ENCODE measurements around the gene ADPRHL1.
A peak's percentile ranks its signal among the peaks of the same experiment; 100 is the strongest.

The ADPRHL1 gene

DNA sequence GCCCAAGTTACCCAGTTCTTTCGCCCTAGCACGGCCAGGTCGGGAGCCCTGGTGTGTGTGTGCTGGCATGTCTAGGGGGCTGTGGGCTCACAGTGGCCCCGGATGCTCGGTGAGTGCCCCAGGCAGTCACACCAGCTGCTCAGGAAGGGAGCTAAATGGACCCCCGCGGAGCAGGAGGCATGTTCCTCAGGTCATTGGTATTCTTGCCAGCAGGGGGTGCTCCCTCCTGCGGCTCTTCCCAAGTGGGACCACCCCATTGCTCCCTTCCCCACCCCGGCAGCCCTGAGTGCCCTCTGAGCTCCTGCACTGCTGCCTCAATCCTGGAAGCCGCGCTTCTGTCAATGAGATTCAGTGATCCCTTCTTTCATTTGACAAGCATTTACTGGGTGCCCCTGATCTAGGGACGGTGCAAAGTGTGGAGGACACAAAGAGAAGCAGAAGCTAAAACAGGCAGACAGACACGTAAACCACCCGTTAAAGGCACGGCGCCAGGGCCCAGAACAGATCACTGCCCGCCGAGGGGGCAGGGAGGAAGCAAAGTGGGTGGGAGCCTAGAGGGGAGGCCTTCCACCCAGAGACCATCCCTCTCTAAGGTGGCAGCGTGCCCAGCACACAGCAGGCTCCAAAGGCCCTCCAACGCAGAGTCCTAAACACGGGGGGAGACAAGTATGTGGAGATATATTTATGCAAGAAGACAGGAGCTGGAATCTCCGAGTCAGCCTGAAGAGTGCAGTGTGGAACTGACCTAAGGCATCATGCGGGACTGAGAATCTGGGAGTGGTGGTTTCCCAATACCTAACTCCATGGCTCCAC lies 5.2 kb upstream of the ADPRHL1 start:
- peak in 1 of 2 donors; percentile 29 for DNase-seq (ENCODE audit: low read depth in 2 of 2)
- no peak overlapping the region for H3K4me3 ChIP-seq (replicated peaks in 1 of 2; ENCODE audit: low read depth in 2 of 2, low read length in 2 of 2)
- TF ChIP-seq, protein P1, sequence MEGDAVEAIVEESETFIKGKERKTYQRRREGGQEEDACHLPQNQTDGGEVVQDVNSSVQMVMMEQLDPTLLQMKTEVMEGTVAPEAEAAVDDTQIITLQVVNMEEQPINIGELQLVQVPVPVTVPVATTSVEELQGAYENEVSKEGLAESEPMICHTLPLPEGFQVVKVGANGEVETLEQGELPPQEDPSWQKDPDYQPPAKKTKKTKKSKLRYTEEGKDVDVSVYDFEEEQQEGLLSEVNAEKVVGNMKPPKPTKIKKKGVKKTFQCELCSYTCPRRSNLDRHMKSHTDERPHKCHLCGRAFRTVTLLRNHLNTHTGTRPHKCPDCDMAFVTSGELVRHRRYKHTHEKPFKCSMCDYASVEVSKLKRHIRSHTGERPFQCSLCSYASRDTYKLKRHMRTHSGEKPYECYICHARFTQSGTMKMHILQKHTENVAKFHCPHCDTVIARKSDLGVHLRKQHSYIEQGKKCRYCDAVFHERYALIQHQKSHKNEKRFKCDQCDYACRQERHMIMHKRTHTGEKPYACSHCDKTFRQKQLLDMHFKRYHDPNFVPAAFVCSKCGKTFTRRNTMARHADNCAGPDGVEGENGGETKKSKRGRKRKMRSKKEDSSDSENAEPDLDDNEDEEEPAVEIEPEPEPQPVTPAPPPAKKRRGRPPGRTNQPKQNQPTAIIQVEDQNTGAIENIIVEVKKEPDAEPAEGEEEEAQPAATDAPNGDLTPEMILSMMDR (IDR thresholded peaks at IDR 0.05; ENCODE audit: low read depth, low read length) = peak; percentile 46

DNA sequence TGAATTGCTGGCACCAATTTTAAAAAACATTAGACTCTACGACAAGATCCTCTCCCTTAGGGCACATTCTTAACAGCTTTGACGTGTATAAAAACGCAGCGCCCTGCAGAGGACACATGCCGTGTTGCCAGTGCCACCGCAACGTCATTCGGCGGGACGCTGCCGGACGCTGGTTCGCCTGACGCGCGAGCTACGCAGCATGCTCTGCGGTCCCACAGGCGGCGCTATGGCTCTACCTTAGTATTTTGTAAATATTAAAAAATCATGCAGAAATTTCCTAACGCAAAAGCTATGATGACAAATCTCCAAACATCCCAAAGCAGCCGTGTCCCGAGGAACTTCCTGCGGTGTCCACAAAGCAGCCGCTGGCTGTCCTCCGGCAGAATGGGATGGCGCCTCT lies 4.2 kb upstream of the ADPRHL1 start:
- H3K4me3 ChIP-seq (replicated peaks in 1 of 2; ENCODE audit: low read depth in 2 of 2, low read length in 2 of 2) = no peak overlapping the region
- DNase-seq (ENCODE audit: low read depth in 2 of 2) = no peak
- TF ChIP-seq, protein P1 (IDR thresholded peaks at IDR 0.05; ENCODE audit: low read depth, low read length) = no peak

DNA sequence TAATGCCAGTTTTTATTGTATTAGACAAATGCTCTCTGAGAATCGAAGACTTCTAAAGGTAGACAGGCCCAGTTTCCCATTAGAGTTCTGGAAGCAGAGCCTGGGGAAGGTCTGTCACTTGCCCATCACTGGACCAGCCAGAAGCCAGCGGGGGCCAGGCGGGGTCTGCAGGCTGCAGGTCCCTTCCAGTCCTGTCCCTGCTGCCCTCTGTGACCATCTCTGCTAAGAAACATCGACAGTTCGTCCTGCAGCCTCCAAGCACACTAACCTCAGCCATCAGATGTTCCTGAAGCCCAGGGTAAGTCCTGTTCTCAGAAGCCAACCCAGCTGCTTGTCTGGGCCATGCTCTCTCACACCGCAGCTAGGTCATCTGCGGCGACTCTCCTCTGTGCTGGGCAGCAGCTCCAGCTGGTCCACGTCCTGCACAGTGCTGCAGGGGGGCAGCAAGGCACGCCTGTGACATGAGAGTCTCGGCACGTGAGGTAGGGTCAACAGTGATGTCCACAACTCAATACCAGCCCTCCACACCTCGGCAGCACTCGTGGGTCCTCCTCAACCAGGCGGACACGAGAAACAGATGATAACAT lies 2.9 kb upstream of the ADPRHL1 start:
- no peak for DNase-seq (ENCODE audit: low read depth in 2 of 2)
- TF ChIP-seq, protein P1 (IDR thresholded peaks at IDR 0.05; ENCODE audit: low read depth, low read length) = no peak

DNA sequence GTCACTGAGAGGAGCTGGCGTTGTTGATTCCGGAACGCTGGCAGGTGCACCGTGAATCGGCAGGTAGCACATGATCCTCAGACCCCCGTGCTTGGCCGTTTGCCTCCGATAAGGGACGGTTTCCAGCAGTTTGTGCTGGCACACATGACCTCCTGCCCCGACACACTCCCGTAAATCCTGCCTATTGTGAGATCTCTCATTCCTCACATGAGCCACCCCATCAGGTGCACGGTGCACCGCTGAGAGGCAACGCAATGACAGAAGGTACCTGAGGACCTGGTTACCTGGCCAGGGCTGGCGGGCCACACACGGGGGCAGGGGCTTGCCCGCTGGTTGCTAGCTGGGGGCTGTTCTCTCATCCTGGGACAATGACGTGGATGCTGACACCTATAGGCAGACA lies 2.1 kb upstream of the ADPRHL1 start:
- no peak overlapping the region for H3K4me3 ChIP-seq (replicated peaks in 1 of 2; ENCODE audit: low read depth in 2 of 2, low read length in 2 of 2)
- DNase-seq (ENCODE audit: low read depth in 2 of 2) = no peak

More for the DNA sequence above, 2.9 kb upstream of the ADPRHL1 start:
- no peak overlapping the region for H3K4me3 ChIP-seq (replicated peaks in 1 of 2; ENCODE audit: low read depth in 2 of 2, low read length in 2 of 2)

DNA sequence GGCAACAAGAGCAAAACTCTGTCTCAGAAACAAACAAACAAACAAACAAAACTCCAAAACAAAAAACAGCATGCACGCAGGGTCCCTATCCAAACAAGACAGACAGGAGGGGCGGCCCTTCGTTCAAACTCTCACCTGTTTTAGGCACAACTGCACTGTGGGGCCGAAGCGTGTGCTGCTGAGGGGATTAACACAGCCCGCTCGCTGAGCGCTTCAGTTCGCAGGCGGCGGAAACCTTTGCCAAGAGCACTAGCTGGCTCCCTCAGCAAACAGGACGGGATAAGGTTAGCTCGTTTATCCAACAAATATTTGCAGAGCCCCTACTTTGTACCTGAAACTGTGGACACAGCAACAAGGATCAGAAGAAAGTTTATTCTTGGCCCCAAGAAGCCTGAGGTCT lies 1.6 kb upstream of the ADPRHL1 start:
- H3K4me3 ChIP-seq (replicated peaks in 1 of 2; ENCODE audit: low read depth in 2 of 2, low read length in 2 of 2) = no peak overlapping the region
- TF ChIP-seq, protein P1 (IDR thresholded peaks at IDR 0.05; ENCODE audit: low read depth, low read length) = no peak
- no peak for DNase-seq (ENCODE audit: low read depth in 2 of 2)

More for the DNA sequence above, 2.1 kb upstream of the ADPRHL1 start:
- TF ChIP-seq, protein P1 (IDR thresholded peaks at IDR 0.05; ENCODE audit: low read depth, low read length) = no peak

DNA sequence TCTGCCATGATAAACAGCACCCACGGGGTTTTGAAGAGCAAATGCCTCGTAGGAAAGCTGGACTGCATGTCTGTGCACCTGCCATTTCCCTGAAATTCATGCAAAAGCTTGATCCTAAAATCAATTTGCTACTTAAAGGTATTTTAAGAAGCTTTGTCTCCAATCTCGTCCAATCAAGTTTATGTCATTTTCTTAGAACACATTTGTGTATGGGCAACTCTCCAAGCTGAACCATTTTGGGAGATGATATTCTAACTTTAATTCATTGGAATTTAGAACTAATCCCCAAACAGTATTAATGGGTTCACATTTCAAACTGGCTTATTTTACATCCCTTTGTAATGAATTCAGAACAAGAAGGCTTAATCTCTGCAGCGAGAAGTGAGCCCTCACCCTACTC lies 822 bp downstream of the ADPRHL1 start:
- H3K4me3 ChIP-seq (replicated peaks in 1 of 2; ENCODE audit: low read depth in 2 of 2, low read length in 2 of 2) = no peak overlapping the region
- TF ChIP-seq, protein P1 (IDR thresholded peaks at IDR 0.05; ENCODE audit: low read depth, low read length) = no peak
- DNase-seq (ENCODE audit: low read depth in 2 of 2) = no peak

Data from cardiac fibroblast (primary cell).